ENCODE data around the gene AARS2.

The AARS2 gene

GRCh38 chr6:44278774-44279697 lies 34.1 kb downstream of the AARS2 start:
- no peak for DNase-seq (ENCODE audit: extremely low read depth, insufficient read length)

GRCh38 chr6:44278315-44278714 lies 34.8 kb downstream of the AARS2 start:
- DNase-seq (ENCODE audit: extremely low read depth, insufficient read length): no peak
- H3K27me3 ChIP-seq (replicated peaks; ENCODE audit: control insufficient read depth, insufficient read depth, low read length): no peaks in the 10 kb centered on the region; the same call in none of the 2 replicates
- TF ChIP-seq CTCF (IDR thresholded peaks at IDR 0.05; ENCODE audit: insufficient read depth, low read length, poor library complexity, severe bottlenecking): no peak

More at GRCh38 chr6:44278774-44279697, 34.1 kb downstream of the AARS2 start:
- Histone ChIP-seq H3K4me3 (replicated peaks; ENCODE audit: low read depth, low read length) (no peak overlapping the region), H3K27me3 (replicated peaks; ENCODE audit: control insufficient read depth, insufficient read depth, low read length) (no peaks in the 10 kb centered on the region; the same call in none of the 2 replicates), H3K36me3 (ENCODE audit: control insufficient read depth, insufficient read depth, low read length) (no peaks in the 10 kb centered on the region)
- TF ChIP-seq CTCF (IDR thresholded peaks at IDR 0.05; ENCODE audit: insufficient read depth, low read length, poor library complexity, severe bottlenecking): no peak

GRCh38 chr6:44277763-44278162 lies 35.4 kb downstream of the AARS2 start:
- no peak for TF ChIP-seq CTCF (IDR thresholded peaks at IDR 0.05; ENCODE audit: insufficient read depth, low read length, poor library complexity, severe bottlenecking)
- no peak for DNase-seq (ENCODE audit: extremely low read depth, insufficient read length)
- H3K27me3 ChIP-seq (replicated peaks; ENCODE audit: control insufficient read depth, insufficient read depth, low read length): no peaks in the 10 kb centered on the region; the same call in none of the 2 replicates

More at GRCh38 chr6:44278315-44278714, 34.8 kb downstream of the AARS2 start:
- Histone ChIP-seq H3K36me3 (ENCODE audit: control insufficient read depth, insufficient read depth, low read length) (no peaks in the 10 kb centered on the region), H3K4me3 (replicated peaks; ENCODE audit: low read depth, low read length) (no peak overlapping the region)

GRCh38 chr6:44276667-44277640 lies 36.2 kb downstream of the AARS2 start:
- H3K36me3 ChIP-seq (ENCODE audit: control insufficient read depth, insufficient read depth, low read length): no peaks in the 10 kb centered on the region
- H3K27me3 ChIP-seq (replicated peaks; ENCODE audit: control insufficient read depth, insufficient read depth, low read length): peaks cover 3% of the 10 kb centered on the region; the same call in 1 of the 2 replicates
- DNase-seq (ENCODE audit: extremely low read depth, insufficient read length): no peak
- no peak for TF ChIP-seq CTCF (IDR thresholded peaks at IDR 0.05; ENCODE audit: insufficient read depth, low read length, poor library complexity, severe bottlenecking)
- no peak overlapping the region for H3K4me3 ChIP-seq (replicated peaks; ENCODE audit: low read depth, low read length)

More at GRCh38 chr6:44277763-44278162, 35.4 kb downstream of the AARS2 start:
- Histone ChIP-seq H3K4me3 (replicated peaks; ENCODE audit: low read depth, low read length) (no peak overlapping the region), H3K36me3 (ENCODE audit: control insufficient read depth, insufficient read depth, low read length) (no peaks in the 10 kb centered on the region)

- Histone ChIP-seq H3K4me3 (replicated peaks; ENCODE audit: low read depth, low read length) (no peak overlapping the region), H3K27me3 (replicated peaks; ENCODE audit: control insufficient read depth, insufficient read depth, low read length) (peaks cover 5% of the 10 kb centered on the region; the same call in 1 of the 2 replicates), H3K36me3 (ENCODE audit: control insufficient read depth, insufficient read depth, low read length) (no peaks in the 10 kb centered on the region)
- TF ChIP-seq CTCF (IDR thresholded peaks at IDR 0.05; ENCODE audit: insufficient read depth, low read length, poor library complexity, severe bottlenecking): no peak
- DNase-seq (ENCODE audit: extremely low read depth, insufficient read length): no peak
Measured at GRCh38 chr6:44275749-44276648, 37.1 kb downstream of the AARS2 start.

Data from GM06990 (cell line).